Measurements from ENCODE around the gene GCLC. TPM values are rescaled to one million over a fixed set of nuclear protein-coding genes. Genes with fewer than 3 reads are reported as not detected.
"Not testable (repeated sequence)": the region's sequence is repeated elsewhere in the genome, so short reads cannot be mapped to it uniquely, and the experiment has no call there.

GCLC gene
- polyA plus RNA-seq, 3 donors, result 6.4 to 15.7 (median 10.1) TPM

GRCh38 chr6:53573299-53573698, 28.4 kb upstream of the GCLC start:
- no peaks in the 10 kb centered on the region for H3K4me1 Mint-ChIP-seq
- H3K36me3 ChIP-seq (replicated peaks in 1 of 2; ENCODE audit: control insufficient read depth in 1 of 2, insufficient read depth in 2 of 2, low read length in 2 of 2), result no peaks in the 10 kb centered on the region
- no peak overlapping the region for H2AFZ ChIP-seq (ENCODE audit: insufficient read depth, low read depth, low read length, poor library complexity, severe bottlenecking)
- H3K79me2 ChIP-seq (ENCODE audit: insufficient read depth, low read length), result no peaks in the 10 kb centered on the region
- H3K4me3 ChIP-seq (replicated peaks in 1 of 3; ENCODE audit: low read depth in 2 of 3, low read length in 3 of 3), result no peak overlapping the region
- H3K4me1 ChIP-seq (ENCODE audit: control insufficient read depth in 1 of 2, insufficient read depth in 2 of 2, low read length in 2 of 2), result no peaks in the 10 kb centered on the region
- no peak overlapping the region for H3K27ac ChIP-seq (ENCODE audit: low read depth in 1 of 2, low read length in 2 of 2)
- H3K27me3 ChIP-seq (ENCODE audit: control insufficient read depth in 2 of 2, insufficient read depth in 2 of 2, low read length in 2 of 2), result no peaks in the 10 kb centered on the region
- TF ChIP-seq CTCF (IDR thresholded peaks at IDR 0.05), result no peak
- no peaks in the 10 kb centered on the region for H4K20me1 ChIP-seq (ENCODE audit: insufficient read depth, low read length)
- intact Hi-C loops (cut with micrococcal nuclease), result no loop called here
- no peaks in the 10 kb centered on the region for H3K36me3 Mint-ChIP-seq
- H3K9ac ChIP-seq (ENCODE audit: insufficient read depth, low read length, poor library complexity, severe bottlenecking), result no peak overlapping the region
- 85% methylated on average over 13 of the region's 14 CpGs for WGBS (ENCODE audit: insufficient coverage)
- no peak for DNase-seq
- H3K9me3 ChIP-seq (replicated peaks in 1 of 2; ENCODE audit: control insufficient read depth in 1 of 2, insufficient read depth in 1 of 2, low read length in 2 of 2), result no peaks in the 10 kb centered on the region
- peaks cover 0 to 2% (median 0%) of the 10 kb centered on the region in 7 donors for H3K9me3 Mint-ChIP-seq
- H3K4me3 Mint-ChIP-seq, result peak overlapping the region in 1 of 2 donors; percentile 11
- H3K27me3 Mint-ChIP-seq (ENCODE audit: low read depth in 3 of 3), result peaks cover 1 to 4% (median 2%) of the 10 kb centered on the region in 3 donors
- H3K4me2 ChIP-seq (replicated peaks; ENCODE audit: extremely low read depth, low read length, poor library complexity, severe bottlenecking), result no peak overlapping the region
- H3K27ac Mint-ChIP-seq, result no peak overlapping the region

- H3K27me3 ChIP-seq (ENCODE audit: control insufficient read depth in 2 of 2, insufficient read depth in 2 of 2, low read length in 2 of 2); intact Hi-C loops (cut with micrococcal nuclease); H3K4me2 ChIP-seq (replicated peaks; ENCODE audit: extremely low read depth, low read length, poor library complexity, severe bottlenecking); H4K20me1 ChIP-seq (ENCODE audit: insufficient read depth, low read length); H3K4me1 Mint-ChIP-seq; H3K9me3 Mint-ChIP-seq; H3K9ac ChIP-seq (ENCODE audit: insufficient read depth, low read length, poor library complexity, severe bottlenecking); DNase-seq; H3K4me3 ChIP-seq (replicated peaks in 1 of 3; ENCODE audit: low read depth in 2 of 3, low read length in 3 of 3); H3K9me3 ChIP-seq (replicated peaks in 1 of 2; ENCODE audit: control insufficient read depth in 1 of 2, insufficient read depth in 1 of 2, low read length in 2 of 2); H2AFZ ChIP-seq (ENCODE audit: insufficient read depth, low read depth, low read length, poor library complexity, severe bottlenecking); H3K4me3 Mint-ChIP-seq; H3K27me3 Mint-ChIP-seq (ENCODE audit: low read depth in 3 of 3); H3K36me3 ChIP-seq (replicated peaks in 1 of 2; ENCODE audit: control insufficient read depth in 1 of 2, insufficient read depth in 2 of 2, low read length in 2 of 2); H3K27ac ChIP-seq (ENCODE audit: low read depth in 1 of 2, low read length in 2 of 2); H3K4me1 ChIP-seq (ENCODE audit: control insufficient read depth in 1 of 2, insufficient read depth in 2 of 2, low read length in 2 of 2); H3K36me3 Mint-ChIP-seq; H3K27ac Mint-ChIP-seq; H3K79me2 ChIP-seq (ENCODE audit: insufficient read depth, low read length): not testable (repeated sequence)
- no CpG with 5 or more reads among the region's 3 CpGs for WGBS (ENCODE audit: insufficient coverage)
Measured at GRCh38 chr6:53572379-53572778, 27.5 kb upstream of the GCLC start.
